VCaP (cell line): ENCODE data around the gene ELP5.
A peak's percentile ranks its signal among the peaks of the same experiment; 100 is the strongest.

Experiments used
- H3K27ac ChIP-seq: fragments of 450-650 bp; 2 replicates; pipeline ENCODE4 v1.5.1; 2017
- TF ChIP-seq, protein P1 (sequence below): fragments of 450-650 bp; conservative IDR thresholded peaks from 2 replicates; pipeline ENCODE4 v1.5.1; 2017; ENCODE audit warnings: mild to moderate bottlenecking, moderate library complexity

Gene ELP5

DNA sequence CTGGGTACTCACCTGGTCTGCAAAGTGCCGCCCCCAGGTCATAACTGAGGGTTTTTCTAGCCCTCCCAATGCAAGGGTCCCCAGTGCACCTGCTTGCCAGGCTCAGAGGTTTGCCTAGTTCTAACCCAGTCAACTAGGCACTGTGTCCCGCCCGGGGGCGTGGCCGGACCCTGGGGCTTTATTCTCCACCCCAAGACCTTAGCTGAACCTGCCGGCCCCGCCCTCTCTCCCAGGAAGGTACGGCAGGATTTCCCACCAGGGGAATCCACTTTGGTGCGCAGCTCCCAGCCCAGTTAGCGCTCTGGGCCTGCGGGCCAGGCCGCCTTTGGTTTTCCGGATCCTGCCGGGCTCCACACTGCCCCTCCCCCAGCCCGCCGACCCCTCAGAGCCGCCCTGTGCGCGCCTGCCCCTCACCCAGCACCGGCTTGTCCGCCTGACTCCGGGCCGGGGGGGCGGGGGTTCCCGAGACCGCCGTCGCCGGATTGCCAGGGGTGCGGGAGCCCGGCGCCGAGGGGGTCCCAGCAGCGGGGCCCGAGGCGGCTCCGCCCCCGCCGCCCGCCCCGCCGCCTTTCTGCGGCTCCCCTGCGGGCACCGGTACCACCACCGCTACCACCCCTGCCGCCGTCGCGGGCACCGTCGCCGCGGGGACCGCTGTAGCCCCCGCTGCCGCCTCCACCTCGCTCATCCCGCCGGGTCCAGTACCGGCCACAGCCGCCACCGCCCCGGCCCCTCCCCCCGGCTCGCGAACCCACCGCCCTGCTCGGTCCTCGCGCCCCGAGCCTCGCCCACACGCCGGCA, 42.0 kb downstream of the ELP5 start:
- TF ChIP-seq, protein P1, sequence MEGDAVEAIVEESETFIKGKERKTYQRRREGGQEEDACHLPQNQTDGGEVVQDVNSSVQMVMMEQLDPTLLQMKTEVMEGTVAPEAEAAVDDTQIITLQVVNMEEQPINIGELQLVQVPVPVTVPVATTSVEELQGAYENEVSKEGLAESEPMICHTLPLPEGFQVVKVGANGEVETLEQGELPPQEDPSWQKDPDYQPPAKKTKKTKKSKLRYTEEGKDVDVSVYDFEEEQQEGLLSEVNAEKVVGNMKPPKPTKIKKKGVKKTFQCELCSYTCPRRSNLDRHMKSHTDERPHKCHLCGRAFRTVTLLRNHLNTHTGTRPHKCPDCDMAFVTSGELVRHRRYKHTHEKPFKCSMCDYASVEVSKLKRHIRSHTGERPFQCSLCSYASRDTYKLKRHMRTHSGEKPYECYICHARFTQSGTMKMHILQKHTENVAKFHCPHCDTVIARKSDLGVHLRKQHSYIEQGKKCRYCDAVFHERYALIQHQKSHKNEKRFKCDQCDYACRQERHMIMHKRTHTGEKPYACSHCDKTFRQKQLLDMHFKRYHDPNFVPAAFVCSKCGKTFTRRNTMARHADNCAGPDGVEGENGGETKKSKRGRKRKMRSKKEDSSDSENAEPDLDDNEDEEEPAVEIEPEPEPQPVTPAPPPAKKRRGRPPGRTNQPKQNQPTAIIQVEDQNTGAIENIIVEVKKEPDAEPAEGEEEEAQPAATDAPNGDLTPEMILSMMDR, result no peak
- H3K27ac ChIP-seq, result no peak overlapping the region

DNA sequence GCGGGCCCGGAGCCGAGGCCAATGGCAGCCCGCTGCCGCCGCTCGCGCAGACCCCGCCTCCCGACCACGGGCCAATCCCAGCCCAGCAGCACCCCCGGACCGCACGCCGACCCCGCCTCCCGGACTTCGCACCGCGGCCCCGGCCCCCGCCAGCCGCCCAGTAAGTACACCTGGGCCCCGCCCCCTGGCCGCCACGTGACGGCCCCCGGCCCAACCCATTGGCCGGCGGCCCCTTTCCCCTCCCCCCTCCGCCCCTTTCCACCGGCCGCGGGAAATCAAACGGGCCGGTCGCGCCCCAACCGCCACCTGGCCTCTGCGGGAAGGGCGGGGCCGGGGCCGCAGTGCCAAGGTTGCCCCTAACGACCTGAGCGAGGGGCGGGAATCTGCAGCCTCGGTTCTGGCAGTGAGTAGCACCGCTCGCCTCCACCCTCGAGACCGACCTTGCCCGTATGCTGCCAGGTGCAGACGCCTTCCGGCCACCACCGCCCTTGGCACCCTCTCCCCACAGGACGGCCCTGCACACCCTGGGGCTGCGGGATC, 42.7 kb downstream of the ELP5 start, which contains the start of gene YBX2:
Gene YBX2 (minus strand): TSS at position 26 of the 540 bp plus-strand sequence. CDS start 139 bp downstream, outside the sequence.
- H3K27ac ChIP-seq, result no peak within 1 kb of the TSS
- TF ChIP-seq, protein P1, result no peak

DNA sequence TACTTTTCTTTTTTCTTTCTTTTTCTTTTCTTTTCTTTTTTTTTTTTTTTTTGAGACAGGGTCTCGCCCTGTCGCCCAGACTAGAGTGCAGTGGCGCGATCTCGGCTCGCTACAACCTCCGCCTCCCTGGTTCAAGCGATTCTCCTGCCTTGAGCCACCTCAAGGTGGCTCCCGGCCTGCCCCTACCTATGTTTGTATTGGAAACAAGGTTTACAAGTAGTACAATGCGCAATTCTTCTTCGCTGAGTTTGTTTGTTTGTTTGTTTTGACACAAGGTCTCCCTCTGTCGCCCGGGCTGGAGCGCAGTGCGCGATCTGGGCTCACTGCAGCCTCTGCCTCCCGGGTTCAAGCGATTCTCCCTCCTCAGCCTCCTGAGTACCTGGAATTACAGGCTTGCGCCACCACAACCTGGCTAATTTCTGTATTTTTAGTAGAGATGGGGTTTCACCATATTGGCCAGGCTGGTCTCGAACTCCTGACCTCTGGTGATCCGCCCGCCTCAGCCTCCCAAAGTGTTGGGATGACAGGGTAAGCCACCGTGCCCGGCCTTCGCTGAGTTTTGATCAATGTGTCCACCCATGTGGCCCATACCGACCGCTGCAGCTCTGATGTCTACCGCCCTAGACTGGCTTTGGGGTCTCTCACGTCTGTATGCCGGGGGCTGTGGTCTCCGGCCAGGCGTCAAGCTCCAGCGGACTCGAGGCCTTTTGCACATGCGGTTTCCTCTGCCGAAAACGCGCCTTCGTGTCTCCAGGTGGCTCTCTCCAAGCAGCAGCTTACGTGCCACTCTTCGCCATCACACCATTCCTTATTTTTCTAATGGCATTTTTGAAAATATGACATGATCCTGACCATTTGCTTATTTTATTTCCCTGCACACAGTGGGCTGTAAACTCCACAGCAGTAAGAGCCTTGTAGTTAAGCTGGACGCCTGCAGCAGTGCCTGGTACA, 43.5 kb downstream of the ELP5 start:
- TF ChIP-seq, protein P1, result peak; percentile 17
- no peak overlapping the region for H3K27ac ChIP-seq

DNA sequence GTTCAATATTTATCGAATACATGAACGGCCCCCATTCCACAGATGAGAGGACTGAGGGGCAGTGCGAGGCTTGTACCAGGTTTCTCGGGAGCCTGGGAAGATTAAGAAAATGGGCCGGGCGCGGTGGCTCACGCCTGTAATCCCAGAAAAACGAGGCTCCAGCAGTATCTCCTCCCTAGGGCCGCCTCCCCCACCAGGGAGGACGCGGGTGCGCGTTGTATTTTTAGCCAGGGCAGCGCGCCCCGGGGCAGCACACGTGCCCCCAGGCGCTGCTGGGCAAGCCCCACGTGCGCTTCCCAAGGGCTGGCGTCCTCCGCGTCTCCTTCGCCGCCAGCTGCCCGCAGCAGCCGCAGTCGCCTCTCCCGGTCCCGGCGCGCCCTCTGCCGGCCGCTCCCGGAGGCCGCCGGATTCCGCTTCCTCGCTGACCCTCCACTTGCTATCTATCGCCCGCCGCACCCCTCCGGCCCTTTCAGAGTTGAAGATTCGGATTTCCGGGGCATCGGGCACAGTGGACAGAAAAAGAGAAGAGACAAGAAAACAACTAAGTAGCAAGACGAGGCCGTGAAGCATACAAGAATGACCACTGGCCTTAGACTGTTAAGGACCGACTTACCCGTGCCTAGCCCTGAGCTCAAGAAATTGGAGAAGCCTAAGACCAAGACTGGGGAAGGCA, 44.3 kb downstream of the ELP5 start:
- no peak overlapping the region for H3K27ac ChIP-seq
- TF ChIP-seq, protein P1, result peak; percentile 89

DNA sequence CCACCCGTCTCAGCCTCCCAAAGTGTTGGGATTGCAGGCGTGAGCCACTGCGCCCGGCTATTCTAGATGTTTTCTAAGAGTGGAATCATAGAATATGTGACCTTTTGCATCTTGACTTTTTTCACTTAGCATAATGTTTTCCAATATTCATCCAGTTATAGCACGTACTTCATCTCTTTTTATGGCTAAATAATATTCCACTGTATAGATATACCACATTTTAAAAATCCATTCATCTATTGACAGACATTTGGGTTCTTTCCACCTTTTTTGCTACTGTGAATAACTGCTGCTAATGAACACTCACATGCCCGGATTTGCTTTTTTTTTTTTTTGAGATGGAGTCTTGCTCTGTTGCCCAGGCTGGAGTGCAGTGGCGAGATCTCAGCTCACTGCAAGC, 52.2 kb downstream of the ELP5 start:
- TF ChIP-seq, protein P1, result no peak
- no peak overlapping the region for H3K27ac ChIP-seq

DNA sequence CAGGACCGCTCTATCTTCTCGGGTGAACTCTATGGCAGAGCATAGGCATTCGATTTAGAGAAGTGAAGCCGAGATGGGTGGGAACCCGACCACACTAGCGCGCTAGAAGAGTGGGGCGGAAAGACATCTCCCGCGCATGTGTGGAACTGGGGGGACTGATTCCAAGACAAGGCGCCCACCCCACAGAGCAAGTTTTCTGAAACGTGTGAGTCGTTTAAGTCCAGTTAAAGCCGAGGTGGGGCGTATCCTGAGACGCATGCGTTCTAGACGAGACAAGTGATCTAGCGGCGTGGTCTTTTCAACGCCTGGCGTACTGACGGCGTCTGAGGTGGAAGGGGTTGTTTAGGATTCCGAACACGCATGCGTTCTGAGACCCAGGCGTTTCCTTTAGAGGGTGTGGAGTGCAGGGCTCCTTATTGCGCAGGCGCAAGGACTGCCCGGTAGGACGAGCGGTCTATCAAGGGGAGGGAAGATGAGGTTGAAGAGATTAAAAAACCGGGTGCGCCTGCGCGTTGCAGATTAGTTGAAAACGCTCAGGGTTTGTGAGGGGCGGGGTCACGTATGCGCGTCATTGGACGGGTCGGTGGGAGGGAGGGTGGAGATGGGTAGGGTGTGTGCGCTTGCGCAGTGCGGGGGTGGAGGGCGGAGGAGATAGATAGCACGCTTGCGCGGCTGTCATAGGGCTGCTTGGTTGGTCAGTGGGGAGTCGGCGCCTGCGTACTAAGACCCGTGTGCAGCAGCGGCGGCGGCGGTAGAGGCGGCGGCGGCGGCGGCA, 55.1 kb downstream of the ELP5 start, which contains the start of gene EIF5A:
Gene EIF5A (plus strand): TSS at position 718 of the 775 bp plus-strand sequence. CDS start 2,008 bp downstream, outside the sequence.
- TF ChIP-seq, protein P1, result no peak
- H3K27ac ChIP-seq, result peak within 1 kb of the TSS; percentile 93
